Measurements from ENCODE around the gene GATAD2B. TPM values are rescaled to one million over a fixed set of nuclear protein-coding genes. Genes with fewer than 3 reads are reported as not detected.

The GATAD2B gene
- total and polyA plus RNA-seq, 2 donors (not counting 3 experiments of a cell fraction or from before 2014, with no cell fraction given), result 8.5 to 46.3 TPM

DNA sequence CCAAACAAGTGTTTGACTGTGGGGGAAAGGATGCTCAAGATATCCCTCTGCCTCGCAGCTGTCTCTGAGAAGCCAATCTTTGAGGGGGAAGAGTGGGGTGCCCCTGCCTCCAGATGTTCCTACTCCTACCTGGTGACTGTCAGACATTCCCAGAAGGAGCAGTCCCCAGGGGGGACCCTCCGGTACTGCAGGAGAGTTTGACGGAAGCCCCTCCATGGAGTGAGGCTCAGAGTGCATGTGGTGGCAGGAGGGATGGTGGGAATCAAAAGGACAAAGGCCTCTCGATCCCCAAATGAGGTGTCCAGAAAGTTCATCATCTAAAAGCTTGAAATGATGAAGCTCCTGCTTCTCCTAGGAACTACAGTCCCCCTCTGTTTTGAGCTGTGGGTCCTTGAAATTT lies 142.2 kb downstream of the GATAD2B start:
- POLR2A ChIA-PET, result interaction anchor here (0.6 kb wide), 1 partner anchor 53 kb away, joined by 3 read pairs; the partner anchor contains the start of gene INTS3
- Histone ChIP-seq H3K4me1 (ENCODE audit: control insufficient read depth, extremely low read depth, insufficient read depth, low read length) (peaks cover 22% of the 10 kb centered on the region), H3K27me3 (ENCODE audit: control insufficient read depth in 2 of 2, insufficient read depth in 2 of 2, low read length in 2 of 2) (no peaks in the 10 kb centered on the region), H3K27ac (ENCODE audit: insufficient read depth, low read depth, low read length) (no peak overlapping the region), H3K9me1 (replicated peaks; ENCODE audit: control insufficient read depth, extremely low read depth, insufficient read depth, low read length) (no peaks in the 10 kb centered on the region), H3K9me3 (replicated peaks; ENCODE audit: control insufficient read depth, insufficient read depth, low read length) (no peaks in the 10 kb centered on the region), H2AFZ (ENCODE audit: low read depth, low read length) (no peak overlapping the region), H3K4me3 (replicated peaks in 1 of 3; ENCODE audit: insufficient read depth in 1 of 3, low read depth in 1 of 3, low read length in 3 of 3) (no peak overlapping the region), H3K9ac (replicated peaks; ENCODE audit: extremely low read depth, insufficient read depth, low read length) (no peak overlapping the region), H3K4me2 (ENCODE audit: insufficient read depth, low read length) (no peak overlapping the region), H3K36me3 (ENCODE audit: control insufficient read depth in 2 of 2, extremely low read depth in 1 of 2, insufficient read depth in 2 of 2, low read length in 2 of 2) (no peaks in the 10 kb centered on the region), H4K20me1 (replicated peaks; ENCODE audit: control insufficient read depth, extremely low read depth, insufficient read depth, low read length) (no peaks in the 10 kb centered on the region), H3K79me2 (ENCODE audit: control insufficient read depth, insufficient read depth, low read length) (no peaks in the 10 kb centered on the region)
- CTCF ChIA-PET, result interaction anchor here (1.2 kb wide), 2 partner anchors 9 to 183 kb away, joined by 3 to 4 read pairs; partner anchors contain the start of gene SLC39A1
- TF ChIP-seq POLR2A (IDR thresholded peaks at IDR 0.05; ENCODE audit: low read depth, low read length) (no peak), EZH2 (IDR thresholded peaks at IDR 0.05; ENCODE audit: borderline replicate concordance, low read depth, low read length, severe bottlenecking) (no peak), GATA2 (IDR thresholded peaks at IDR 0.05; ENCODE audit: insufficient read depth, insufficient read length, low read depth, low read length) (no peak), FOS (IDR thresholded peaks at IDR 0.05; ENCODE audit: borderline replicate concordance, insufficient read depth, low read length) (no peak), JUN (IDR thresholded peaks at IDR 0.05; ENCODE audit: borderline replicate concordance, insufficient read depth, insufficient read length, low read depth) (no peak), MYC (IDR thresholded peaks at IDR 0.05; ENCODE audit: low read depth, low read length) (no peak), POLR2AphosphoS5 (IDR thresholded peaks at IDR 0.05; ENCODE audit: insufficient read depth, low read depth, low read length) (no peak)
- TF ChIP-seq, protein P1, sequence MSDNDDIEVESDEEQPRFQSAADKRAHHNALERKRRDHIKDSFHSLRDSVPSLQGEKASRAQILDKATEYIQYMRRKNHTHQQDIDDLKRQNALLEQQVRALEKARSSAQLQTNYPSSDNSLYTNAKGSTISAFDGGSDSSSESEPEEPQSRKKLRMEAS (IDR thresholded peaks at IDR 0.05; ENCODE audit: insufficient read depth, insufficient read length), result no peak
- TF ChIP-seq, protein P2, sequence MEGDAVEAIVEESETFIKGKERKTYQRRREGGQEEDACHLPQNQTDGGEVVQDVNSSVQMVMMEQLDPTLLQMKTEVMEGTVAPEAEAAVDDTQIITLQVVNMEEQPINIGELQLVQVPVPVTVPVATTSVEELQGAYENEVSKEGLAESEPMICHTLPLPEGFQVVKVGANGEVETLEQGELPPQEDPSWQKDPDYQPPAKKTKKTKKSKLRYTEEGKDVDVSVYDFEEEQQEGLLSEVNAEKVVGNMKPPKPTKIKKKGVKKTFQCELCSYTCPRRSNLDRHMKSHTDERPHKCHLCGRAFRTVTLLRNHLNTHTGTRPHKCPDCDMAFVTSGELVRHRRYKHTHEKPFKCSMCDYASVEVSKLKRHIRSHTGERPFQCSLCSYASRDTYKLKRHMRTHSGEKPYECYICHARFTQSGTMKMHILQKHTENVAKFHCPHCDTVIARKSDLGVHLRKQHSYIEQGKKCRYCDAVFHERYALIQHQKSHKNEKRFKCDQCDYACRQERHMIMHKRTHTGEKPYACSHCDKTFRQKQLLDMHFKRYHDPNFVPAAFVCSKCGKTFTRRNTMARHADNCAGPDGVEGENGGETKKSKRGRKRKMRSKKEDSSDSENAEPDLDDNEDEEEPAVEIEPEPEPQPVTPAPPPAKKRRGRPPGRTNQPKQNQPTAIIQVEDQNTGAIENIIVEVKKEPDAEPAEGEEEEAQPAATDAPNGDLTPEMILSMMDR (IDR thresholded peaks at IDR 0.05; ENCODE audit: extremely low read depth in 1 of 2, insufficient read depth in 1 of 2, low read depth in 1 of 2, low read length in 2 of 2), result no peak
- FAIRE-seq (no peak), DNase-seq (ENCODE audit: low read depth, low spot score) (no peak)
- dilution Hi-C loops (cut with MboI; ENCODE audit: extremely low pct_ligation_motif_present, low sequenced_read_pairs) (no loop called here), intact Hi-C loops (cut with micrococcal nuclease) (no loop called here)
- BruUV-seq (replicated peaks), result no TSS peak

Data from endothelial cell of umbilical vein (primary cell).